GM12878 (cell line): ENCODE data around the gene CCDC106. TPM values are rescaled to one million over a fixed set of nuclear protein-coding genes. Genes with fewer than 3 reads are reported as not detected.

Source experiments
- CEBPB ChIP-seq, 2 experiments: fragments of 150-350 bp in 1 of 2; IDR thresholded peaks; 2 replicates each; pipeline ENCODE4 v1.6.1; 2012 to 2014; ENCODE audit warnings: low read depth in 2 of 2, low read length in 2 of 2, borderline replicate concordance in 1 of 2, inconsistent platforms in 1 of 2
- E2F4 ChIP-seq: IDR thresholded peaks from 2 replicates; pipeline ENCODE4 v1.6.1; 2012; ENCODE audit warnings: low read depth, low read length, improper control_type of control experiment
- HDAC2 ChIP-seq: fragments of 200-600 bp; sonication (generic); IDR thresholded peaks from 2 replicates; pipeline ENCODE4 v1.6.1; 2017
- KAT2A ChIP-seq: conservative IDR thresholded peaks from 2 replicates; pipeline ENCODE4 v1.6.1; 2011; ENCODE audit warnings: low read depth, low read length; ENCODE audit not compliant: control insufficient read depth
- MXI1 ChIP-seq: fragments of 150-350 bp; IDR thresholded peaks from 2 replicates; pipeline ENCODE4 v1.6.1; 2011; ENCODE audit warnings: low read depth, mild to moderate bottlenecking, inconsistent platforms, low read length, improper control_type of control experiment
- NBN ChIP-seq: fragments of 450-650 bp; IDR thresholded peaks from 2 replicates; pipeline ENCODE4 v1.6.1; 2016
- NFYA ChIP-seq: IDR thresholded peaks from 2 replicates; pipeline ENCODE4 v1.6.1; 2011; ENCODE audit warnings: low read depth, mild to moderate bottlenecking, low read length, improper control_type of control experiment, borderline replicate concordance
- NR2C2 ChIP-seq: IDR thresholded peaks from 2 replicates; pipeline ENCODE4 v1.6.1; 2011; ENCODE audit warnings: borderline replicate concordance, low read depth; ENCODE audit not compliant: control insufficient read depth, insufficient read length
- SIN3A ChIP-seq: IDR thresholded peaks from 2 replicates; pipeline ENCODE4 v1.6.1; 2012; ENCODE audit warnings: low read depth, low read length, improper control_type of control experiment
- SMC3 ChIP-seq: IDR thresholded peaks from 2 replicates; pipeline ENCODE4 v1.6.1; 2011; ENCODE audit warnings: low read length, improper control_type of control experiment, borderline replicate concordance
- SREBF2 ChIP-seq: IDR thresholded peaks from 2 replicates; pipeline ENCODE4 v1.6.1; 2012; ENCODE audit warnings: mild to moderate bottlenecking, low read length
- SRF ChIP-seq, 2 experiments: IDR thresholded peaks; 2 replicates each; pipeline ENCODE4 v1.6.1; 2011; ENCODE audit warnings: low read depth in 2 of 2, low read length in 2 of 2, mild to moderate bottlenecking in 1 of 2, moderate library complexity in 1 of 2
- ZNF207 ChIP-seq: fragments of 450-650 bp; IDR thresholded peaks from 2 replicates; pipeline ENCODE4 v1.6.1; 2014; ENCODE audit warnings: antibody characterized with exemption, mild to moderate bottlenecking, borderline replicate concordance
- polyA plus RNA-seq, 11 experiments: library from polyadenylated mRNA; depleted of rRNA in 4 of 11; unstranded in 6 of 11; stranded (reverse) in 5 of 11; fragments of >200 nt; fragmentation: Nextera tagmentation in 4 of 11; fragmentation: Illumina TruSeq in 1 of 11; extraction: Ambion mirVana in 4 of 11; extraction: Trizol in 1 of 11; gene quantifications; 1 replicate in 1 of 11; 2 replicates in 10 of 11; pipeline versions ENCODE4 v1.2.1 to v1.2.3, GENCODE V29; 2011 to 2016; ENCODE audit warnings: inconsistent platforms in 2 of 11, missing spikeins in 2 of 11, low read depth in 1 of 11
- total RNA-seq, 4 experiments: library from RNA; depleted of rRNA in 3 of 4; stranded (reverse); fragments of >200 nt in 3 of 4; fragmentation: Illumina TruSeq in 1 of 4; extraction: Trizol in 1 of 4; gene quantifications; 2 replicates each; pipeline versions ENCODE4 v1.2.1 to v1.2.3, GENCODE V29; 2013 to 2021
- TF ChIP-seq, protein P1 (sequence below): fragments of 450-650 bp; IDR thresholded peaks from 2 replicates; pipeline ENCODE4 v1.6.1; 2017; ENCODE audit warnings: mild to moderate bottlenecking, moderate library complexity
- TF ChIP-seq, protein P2 (sequence below): fragments of 450-650 bp; formaldehyde crosslinking; IDR thresholded peaks from 2 replicates; pipeline ENCODE4 v1.5.0; 2022; ENCODE audit warnings: mild to moderate bottlenecking, missing genetic modification characterization
- TF ChIP-seq, protein P3 (sequence below): fragments of 450-650 bp; formaldehyde crosslinking; IDR thresholded peaks from 2 replicates; pipeline ENCODE4 v1.4.0; 2022; ENCODE audit warnings: mild to moderate bottlenecking, moderate library complexity
- TF ChIP-seq, protein P4 (sequence below): fragments of 450-650 bp; IDR thresholded peaks from 2 replicates; pipeline ENCODE4 v1.6.1; 2014; ENCODE audit warnings: mild to moderate bottlenecking

The CCDC106 gene
- total and polyA plus RNA-seq, 10 of the 15 experiments (the other 5 are each of a cell fraction or from before 2014, with no cell fraction given), result 0.04 to 35.9 (median 19.8) TPM

DNA sequence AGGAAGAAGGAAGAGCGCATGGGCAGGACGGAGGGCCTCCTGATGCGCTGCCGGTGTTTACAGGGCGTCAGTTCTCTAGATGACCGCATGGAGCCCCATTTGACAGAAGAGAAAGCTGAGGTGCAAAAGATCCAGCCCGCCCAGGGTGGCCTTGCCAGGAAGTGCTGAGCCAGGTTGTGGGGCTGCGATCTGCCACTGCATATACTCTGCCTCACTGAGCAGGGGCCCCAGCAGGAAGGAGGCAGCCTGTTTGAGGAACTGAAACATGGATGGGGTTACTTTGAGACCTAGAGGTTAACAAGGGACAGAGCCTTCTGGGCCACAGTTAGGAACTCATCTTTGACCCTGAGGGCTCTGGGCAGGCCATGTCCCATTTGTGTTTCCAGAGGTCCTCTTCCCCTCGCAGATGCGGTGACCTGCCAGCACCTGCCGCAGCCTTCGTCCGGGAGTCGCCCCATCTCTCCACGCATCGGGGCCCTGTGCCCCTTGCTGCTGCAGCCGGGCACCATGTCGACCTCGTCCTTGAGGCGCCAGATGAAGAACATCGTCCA is 30.2 kb downstream of the CCDC106 start (continued):
- TF ChIP-seq E2F4, result no peak
- no peak for TF ChIP-seq KAT2A
- TF ChIP-seq NFYA, result no peak
- TF ChIP-seq, protein P1, sequence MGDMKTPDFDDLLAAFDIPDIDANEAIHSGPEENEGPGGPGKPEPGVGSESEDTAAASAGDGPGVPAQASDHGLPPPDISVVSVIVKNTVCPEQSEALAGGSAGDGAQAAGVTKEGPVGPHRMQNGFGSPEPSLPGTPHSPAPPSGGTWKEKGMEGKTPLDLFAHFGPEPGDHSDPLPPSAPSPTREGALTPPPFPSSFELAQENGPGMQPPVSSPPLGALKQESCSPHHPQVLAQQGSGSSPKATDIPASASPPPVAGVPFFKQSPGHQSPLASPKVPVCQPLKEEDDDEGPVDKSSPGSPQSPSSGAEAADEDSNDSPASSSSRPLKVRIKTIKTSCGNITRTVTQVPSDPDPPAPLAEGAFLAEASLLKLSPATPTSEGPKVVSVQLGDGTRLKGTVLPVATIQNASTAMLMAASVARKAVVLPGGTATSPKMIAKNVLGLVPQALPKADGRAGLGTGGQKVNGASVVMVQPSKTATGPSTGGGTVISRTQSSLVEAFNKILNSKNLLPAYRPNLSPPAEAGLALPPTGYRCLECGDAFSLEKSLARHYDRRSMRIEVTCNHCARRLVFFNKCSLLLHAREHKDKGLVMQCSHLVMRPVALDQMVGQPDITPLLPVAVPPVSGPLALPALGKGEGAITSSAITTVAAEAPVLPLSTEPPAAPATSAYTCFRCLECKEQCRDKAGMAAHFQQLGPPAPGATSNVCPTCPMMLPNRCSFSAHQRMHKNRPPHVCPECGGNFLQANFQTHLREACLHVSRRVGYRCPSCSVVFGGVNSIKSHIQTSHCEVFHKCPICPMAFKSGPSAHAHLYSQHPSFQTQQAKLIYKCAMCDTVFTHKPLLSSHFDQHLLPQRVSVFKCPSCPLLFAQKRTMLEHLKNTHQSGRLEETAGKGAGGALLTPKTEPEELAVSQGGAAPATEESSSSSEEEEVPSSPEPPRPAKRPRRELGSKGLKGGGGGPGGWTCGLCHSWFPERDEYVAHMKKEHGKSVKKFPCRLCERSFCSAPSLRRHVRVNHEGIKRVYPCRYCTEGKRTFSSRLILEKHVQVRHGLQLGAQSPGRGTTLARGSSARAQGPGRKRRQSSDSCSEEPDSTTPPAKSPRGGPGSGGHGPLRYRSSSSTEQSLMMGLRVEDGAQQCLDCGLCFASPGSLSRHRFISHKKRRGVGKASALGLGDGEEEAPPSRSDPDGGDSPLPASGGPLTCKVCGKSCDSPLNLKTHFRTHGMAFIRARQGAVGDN, result no peak; the same call in 1 of the 2 replicates
- peak; percentile 87 for TF ChIP-seq MXI1
- TF ChIP-seq NR2C2, result no peak
- no peak for TF ChIP-seq CEBPB (IDR thresholded peaks at IDR 0.05; ENCODE audit: borderline replicate concordance in 1 of 2, low read depth in 2 of 2, low read length in 2 of 2)
- TF ChIP-seq, protein P2, sequence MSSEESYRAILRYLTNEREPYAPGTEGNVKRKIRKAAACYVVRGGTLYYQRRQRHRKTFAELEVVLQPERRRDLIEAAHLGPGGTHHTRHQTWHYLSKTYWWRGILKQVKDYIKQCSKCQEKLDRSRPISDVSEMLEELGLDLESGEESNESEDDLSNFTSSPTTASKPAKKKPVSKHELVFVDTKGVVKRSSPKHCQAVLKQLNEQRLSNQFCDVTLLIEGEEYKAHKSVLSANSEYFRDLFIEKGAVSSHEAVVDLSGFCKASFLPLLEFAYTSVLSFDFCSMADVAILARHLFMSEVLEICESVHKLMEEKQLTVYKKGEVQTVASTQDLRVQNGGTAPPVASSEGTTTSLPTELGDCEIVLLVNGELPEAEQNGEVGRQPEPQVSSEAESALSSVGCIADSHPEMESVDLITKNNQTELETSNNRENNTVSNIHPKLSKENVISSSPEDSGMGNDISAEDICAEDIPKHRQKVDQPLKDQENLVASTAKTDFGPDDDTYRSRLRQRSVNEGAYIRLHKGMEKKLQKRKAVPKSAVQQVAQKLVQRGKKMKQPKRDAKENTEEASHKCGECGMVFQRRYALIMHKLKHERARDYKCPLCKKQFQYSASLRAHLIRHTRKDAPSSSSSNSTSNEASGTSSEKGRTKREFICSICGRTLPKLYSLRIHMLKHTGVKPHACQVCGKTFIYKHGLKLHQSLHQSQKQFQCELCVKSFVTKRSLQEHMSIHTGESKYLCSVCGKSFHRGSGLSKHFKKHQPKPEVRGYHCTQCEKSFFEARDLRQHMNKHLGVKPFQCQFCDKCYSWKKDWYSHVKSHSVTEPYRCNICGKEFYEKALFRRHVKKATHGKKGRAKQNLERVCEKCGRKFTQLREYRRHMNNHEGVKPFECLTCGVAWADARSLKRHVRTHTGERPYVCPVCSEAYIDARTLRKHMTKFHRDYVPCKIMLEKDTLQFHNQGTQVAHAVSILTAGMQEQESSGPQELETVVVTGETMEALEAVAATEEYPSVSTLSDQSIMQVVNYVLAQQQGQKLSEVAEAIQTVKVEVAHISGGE (CRISPR knock-in tag), result no peak
- TF ChIP-seq SMC3, result peak; percentile 25; the same call in 1 of the 2 replicates
- TF ChIP-seq ZNF207, result peak; percentile 83; the same call in 1 of the 2 replicates
- TF ChIP-seq SRF (IDR thresholded peaks at IDR 0.05; ENCODE audit: low read depth in 2 of 2, low read length in 2 of 2), result no peak
- TF ChIP-seq, protein P3, sequence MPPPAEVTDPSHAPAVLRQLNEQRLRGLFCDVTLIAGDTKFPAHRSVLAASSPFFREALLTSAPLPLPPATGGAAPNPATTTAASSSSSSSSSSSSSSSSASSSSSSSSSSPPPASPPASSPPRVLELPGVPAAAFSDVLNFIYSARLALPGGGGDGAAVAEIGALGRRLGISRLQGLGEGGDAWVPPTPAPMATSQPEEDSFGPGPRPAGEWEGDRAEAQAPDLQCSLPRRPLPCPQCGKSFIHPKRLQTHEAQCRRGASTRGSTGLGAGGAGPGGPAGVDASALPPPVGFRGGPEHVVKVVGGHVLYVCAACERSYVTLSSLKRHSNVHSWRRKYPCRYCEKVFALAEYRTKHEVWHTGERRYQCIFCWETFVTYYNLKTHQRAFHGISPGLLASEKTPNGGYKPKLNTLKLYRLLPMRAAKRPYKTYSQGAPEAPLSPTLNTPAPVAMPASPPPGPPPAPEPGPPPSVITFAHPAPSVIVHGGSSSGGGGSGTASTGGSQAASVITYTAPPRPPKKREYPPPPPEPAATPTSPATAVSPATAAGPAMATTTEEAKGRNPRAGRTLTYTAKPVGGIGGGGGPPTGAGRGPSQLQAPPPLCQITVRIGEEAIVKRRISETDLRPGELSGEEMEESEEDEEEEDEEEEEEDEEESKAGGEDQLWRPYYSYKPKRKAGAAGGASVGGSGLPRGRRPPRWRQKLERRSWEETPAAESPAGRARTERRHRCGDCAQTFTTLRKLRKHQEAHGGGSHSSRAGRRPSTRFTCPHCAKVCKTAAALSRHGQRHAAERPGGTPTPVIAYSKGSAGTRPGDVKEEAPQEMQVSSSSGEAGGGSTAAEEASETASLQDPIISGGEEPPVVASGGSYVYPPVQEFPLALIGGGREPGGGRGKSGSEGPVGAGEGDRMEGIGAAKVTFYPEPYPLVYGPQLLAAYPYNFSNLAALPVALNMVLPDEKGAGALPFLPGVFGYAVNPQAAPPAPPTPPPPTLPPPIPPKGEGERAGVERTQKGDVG (CRISPR knock-in tag), result no peak
- TF ChIP-seq HDAC2, result no peak
- TF ChIP-seq NBN, result peak; percentile 70; the same call in 1 of the 2 replicates
- TF ChIP-seq SREBF2, result no peak
- TF ChIP-seq, protein P4, sequence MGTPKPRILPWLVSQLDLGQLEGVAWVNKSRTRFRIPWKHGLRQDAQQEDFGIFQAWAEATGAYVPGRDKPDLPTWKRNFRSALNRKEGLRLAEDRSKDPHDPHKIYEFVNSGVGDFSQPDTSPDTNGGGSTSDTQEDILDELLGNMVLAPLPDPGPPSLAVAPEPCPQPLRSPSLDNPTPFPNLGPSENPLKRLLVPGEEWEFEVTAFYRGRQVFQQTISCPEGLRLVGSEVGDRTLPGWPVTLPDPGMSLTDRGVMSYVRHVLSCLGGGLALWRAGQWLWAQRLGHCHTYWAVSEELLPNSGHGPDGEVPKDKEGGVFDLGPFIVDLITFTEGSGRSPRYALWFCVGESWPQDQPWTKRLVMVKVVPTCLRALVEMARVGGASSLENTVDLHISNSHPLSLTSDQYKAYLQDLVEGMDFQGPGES, result no peak
- TF ChIP-seq SIN3A, result peak; percentile 70; the same call in 1 of the 2 replicates
